AG09309 (cell line): ENCODE data around the gene SPECC1L.

Source experiments
- DNase-seq: peaks from one replicate; pipeline ENCODE4 v3.0.0-alpha.2; 2010; ENCODE audit warnings: low read depth
- H3K4me3 ChIP-seq: 2 replicates; pipeline ENCODE4 v1.5.1; 2011; ENCODE audit warnings: mild to moderate bottlenecking, low read depth, low read length, moderate library complexity; ENCODE audit not compliant: control insufficient read depth
- CTCF ChIP-seq: IDR thresholded peaks from 2 replicates; pipeline ENCODE4 v1.5.1; 2011; ENCODE audit warnings: mild to moderate bottlenecking, low read depth, low read length, inconsistent platforms; ENCODE audit not compliant: insufficient read depth, control insufficient read depth; ENCODE audit errors: missing control alignments

Gene SPECC1L

GRCh38 chr22:24357547-24357946 lies 86.9 kb downstream of the SPECC1L start:
- no peak overlapping the region for H3K4me3 ChIP-seq
- no peak for TF ChIP-seq CTCF
- DNase-seq, result no peak

GRCh38 chr22:24358105-24358836 lies 87.6 kb downstream of the SPECC1L start:
- no peak for TF ChIP-seq CTCF
- no peak overlapping the region for H3K4me3 ChIP-seq
- no peak for DNase-seq

GRCh38 chr22:24359452-24360120 lies 89.0 kb downstream of the SPECC1L start:
- no peak for DNase-seq
- H3K4me3 ChIP-seq, result no peak overlapping the region
- TF ChIP-seq CTCF, result no peak

GRCh38 chr22:24361976-24362646 lies 91.5 kb downstream of the SPECC1L start:
- H3K4me3 ChIP-seq, result no peak overlapping the region
- TF ChIP-seq CTCF, result no peak
- DNase-seq, result no peak

GRCh38 chr22:24363243-24363642 lies 92.6 kb downstream of the SPECC1L start:
- H3K4me3 ChIP-seq, result no peak overlapping the region
- no peak for DNase-seq
- no peak for TF ChIP-seq CTCF

GRCh38 chr22:24366701-24367100 lies 96.1 kb downstream of the SPECC1L start:
- DNase-seq, result no peak
- H3K4me3 ChIP-seq, result no peak overlapping the region
- TF ChIP-seq CTCF, result no peak
